ENCODE results near the gene KIF21A. TPM values are rescaled to one million over a fixed set of nuclear protein-coding genes. Genes with fewer than 3 reads are reported as not detected.

KIF21A gene
- total RNA-seq, 1 donor from 2014 or later, result 12.2 TPM

DNA sequence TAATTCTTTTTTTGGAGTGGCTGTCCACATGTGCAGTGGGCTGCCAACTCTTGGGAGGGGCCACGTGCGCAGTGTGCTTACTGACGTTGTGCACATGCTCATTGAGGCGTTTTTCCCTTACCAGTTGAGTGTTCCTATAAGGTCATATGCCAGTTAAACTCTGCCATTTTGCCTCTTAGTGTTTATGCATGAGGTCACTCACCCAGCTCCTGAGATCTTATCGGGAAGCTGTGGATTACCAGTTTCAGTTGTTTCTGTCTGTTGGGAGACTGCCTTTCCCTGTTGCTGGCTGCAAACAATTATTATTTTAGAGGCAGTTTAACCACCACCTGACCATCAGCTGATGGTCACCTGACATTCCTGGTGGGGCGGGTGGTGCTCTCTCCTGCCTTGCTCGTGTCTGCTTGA lies 16.1 kb upstream of the KIF21A start:
- H3K4me3 ChIP-seq, result no peak overlapping the region
- H3K36me3 ChIP-seq, result no peaks in the 10 kb centered on the region
- DNase-seq (no peak), ATAC-seq (no peak)
- H3K4me1 ChIP-seq, result no peaks in the 10 kb centered on the region
- H3K27ac ChIP-seq, result no peak overlapping the region
- intact Hi-C loops (cut with DNase I), result no loop called here
- H3K27me3 ChIP-seq, result no peaks in the 10 kb centered on the region
- H3K9me3 ChIP-seq, result no peaks in the 10 kb centered on the region
- no peak for TF ChIP-seq CTCF (IDR thresholded peaks at IDR 0.05)

- Histone ChIP-seq H3K4me3 (no peak overlapping the region), H3K9me3 (no peaks in the 10 kb centered on the region), H3K27ac (no peak overlapping the region), H3K27me3 (no peaks in the 10 kb centered on the region), H3K4me1 (no peaks in the 10 kb centered on the region), H3K36me3 (no peaks in the 10 kb centered on the region)
- intact Hi-C loops (cut with DNase I), result no loop called here
- ATAC-seq (no peak), DNase-seq (no peak)
- no peak for TF ChIP-seq CTCF (IDR thresholded peaks at IDR 0.05)
These were observed 9.1 kb upstream of the KIF21A start for GRCh38 chr12:39451977-39452376.

- Histone ChIP-seq H3K4me3 (no peak overlapping the region), H3K27me3 (no peaks in the 10 kb centered on the region), H3K27ac (no peak overlapping the region), H3K36me3 (no peaks in the 10 kb centered on the region), H3K4me1 (no peaks in the 10 kb centered on the region), H3K9me3 (no peaks in the 10 kb centered on the region)
- TF ChIP-seq CTCF (IDR thresholded peaks at IDR 0.05), result no peak
- ATAC-seq (no peak), DNase-seq (no peak)
- intact Hi-C loops (cut with DNase I), result no loop called here
These were observed 5.1 kb upstream of the KIF21A start for GRCh38 chr12:39448038-39448437.

DNA sequence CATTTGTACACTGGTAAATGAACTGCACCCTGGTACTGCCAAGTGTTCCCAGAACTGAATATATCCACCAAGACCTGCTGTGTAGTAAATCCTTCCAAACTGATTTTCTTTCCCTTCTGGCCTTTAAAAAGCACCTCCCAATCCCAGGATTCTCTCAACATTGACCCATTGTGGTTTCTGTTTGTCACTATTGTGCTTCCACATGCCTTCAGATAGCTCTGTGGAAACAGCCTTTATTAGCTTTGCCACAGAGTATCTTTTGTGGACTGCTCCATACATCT lies 949 bp upstream of the KIF21A start:
- Histone ChIP-seq H3K27ac (no peak overlapping the region), H3K36me3 (no peaks in the 10 kb centered on the region), H3K4me1 (no peaks in the 10 kb centered on the region), H3K4me3 (peak overlapping the region; percentile 62), H3K27me3 (no peaks in the 10 kb centered on the region), H3K9me3 (no peaks in the 10 kb centered on the region)
- ATAC-seq (no peak), DNase-seq (no peak)
- intact Hi-C loops (cut with DNase I), result no loop called here
- no peak for TF ChIP-seq CTCF (IDR thresholded peaks at IDR 0.05)

- DNase-seq, result no peak
- TF ChIP-seq CTCF (IDR thresholded peaks at IDR 0.05), result no peak
- intact Hi-C loops (cut with DNase I), result no loop called here
These were observed 164 bp downstream of the KIF21A start for GRCh38 chr12:39442831-39443080.

GRCh38 chr12:39441963-39442830 lies 723 bp downstream of the KIF21A start:
- intact Hi-C loops (cut with DNase I), result no loop called here
- ATAC-seq (peak; percentile 0), DNase-seq (no peak)
- Histone ChIP-seq H3K9me3 (no peaks in the 10 kb centered on the region), H3K36me3 (no peaks in the 10 kb centered on the region), H3K27me3 (no peaks in the 10 kb centered on the region), H3K4me3 (peak overlapping the region; percentile 62), H3K27ac (peak overlapping the region; percentile 63), H3K4me1 (no peaks in the 10 kb centered on the region)
- no peak for TF ChIP-seq CTCF (IDR thresholded peaks at IDR 0.05)

More at GRCh38 chr12:39442831-39443080, 164 bp downstream of the KIF21A start:
- H3K27ac ChIP-seq, result peak overlapping the region; percentile 63
- no peaks in the 10 kb centered on the region for H3K27me3 ChIP-seq
- no peaks in the 10 kb centered on the region for H3K9me3 ChIP-seq
- H3K36me3 ChIP-seq, result no peaks in the 10 kb centered on the region
- ATAC-seq, result peak; percentile 52
- H3K4me1 ChIP-seq, result no peaks in the 10 kb centered on the region
- peak overlapping the region; percentile 62 for H3K4me3 ChIP-seq

All from upper lobe of right lung (tissue), 1 donor.